Aorta (tissue), 5 donors: ENCODE results near the gene TBC1D22A. TPM values are rescaled to one million over a fixed set of nuclear protein-coding genes. Genes with fewer than 3 reads are reported as not detected.

Source experiments
- ATAC-seq: fragments of 200-7000 bp; cut with Tn5 transposase; one replicate; pipeline ENCODE4 v1.9.1; 2022; ENCODE audit warnings: moderate library complexity; ENCODE audit not compliant: low FRiP score
- DNase-seq, 2 donors: peaks; one replicate each; pipeline ENCODE4 v3.0.0-alpha.2; 2020
- H3K27ac ChIP-seq, 2 donors: one replicate each; pipeline ENCODE4 v1.5.1; 2013; ENCODE audit warnings: low read length in 2 of 2, mild to moderate bottlenecking in 2 of 2, moderate library complexity in 2 of 2, control low read depth in 1 of 2, inconsistent platforms in 1 of 2, low read depth in 1 of 2
- H3K27me3 ChIP-seq, 2 donors: one replicate each; pipeline ENCODE4 v1.6.1; 2013; ENCODE audit warnings: control low read depth in 1 of 2, low read length in 1 of 2, mild to moderate bottlenecking in 1 of 2, moderate library complexity in 1 of 2; ENCODE audit not compliant: insufficient read depth in 2 of 2, control insufficient read depth in 1 of 2
- H3K36me3 ChIP-seq, 2 donors: one replicate each; pipeline ENCODE4 v1.6.1; 2013; ENCODE audit warnings: control low read depth in 1 of 2, low read length in 1 of 2, mild to moderate bottlenecking in 1 of 2; ENCODE audit not compliant: insufficient read depth in 2 of 2, control insufficient read depth in 1 of 2
- H3K4me1 ChIP-seq, 2 donors: one replicate each; pipeline ENCODE4 v1.6.1; 2013; ENCODE audit warnings: low read length in 2 of 2, control low read depth in 1 of 2, mild to moderate bottlenecking in 1 of 2, moderate library complexity in 1 of 2; ENCODE audit not compliant: insufficient read depth in 2 of 2, control insufficient read depth in 1 of 2
- H3K4me3 ChIP-seq, 2 donors: one replicate each; pipeline ENCODE4 v1.5.1; 2013; ENCODE audit warnings: low read length in 2 of 2, control low read depth in 1 of 2, mild to moderate bottlenecking in 1 of 2
- H3K9me3 ChIP-seq: one replicate; pipeline ENCODE4 v1.6.1; 2013; ENCODE audit warnings: mild to moderate bottlenecking, low read length; ENCODE audit not compliant: control insufficient read depth
- WGBS, 2 donors: extraction: QIAGEN DNeasy Blood & Tissue Kit; methylation state at CpG; one replicate each; pipeline ENCODE4 v1.1.7; 2013; 5-methylcytosine and 5-hydroxymethylcytosine counted together
- intact Hi-C, 2 donors: fragments of 100-400 bp; cut with DNase I; formaldehyde crosslinking; loops; one replicate each; pipeline versions ENCODE4 v1.14.2 to v1.15.0; 2022
- polyA plus RNA-seq, 2 donors: library from polyadenylated mRNA; stranded (reverse); fragments of 200-250 nt; gene quantifications; one replicate each; pipeline ENCODE4 v1.2.3, GENCODE V29; 2013
- total RNA-seq, 2 donors: library from RNA; stranded (reverse); fragmentation: NEBNext Ultra II Directional; extraction: Animal tissue kit (Norgen Biotek cat#: 25700); gene quantifications; one replicate each; pipeline ENCODE4 v1.2.1, GENCODE V29; 2021
- donor health status: healthy with polysubstance abuse.
- donor health status: Bipolar disorder and iron deficiency.
- donor health status: DM: no; HTN: no; CAD: no.
- donor health status: DM: no; HTN: no; CAD: no.
- donor health status: DM: yes; HTN: yes; CAD: no.

The TBC1D22A gene
- total and polyA plus RNA-seq, 4 donors, result 10.8 to 37.1 (median 17.9) TPM

DNA sequence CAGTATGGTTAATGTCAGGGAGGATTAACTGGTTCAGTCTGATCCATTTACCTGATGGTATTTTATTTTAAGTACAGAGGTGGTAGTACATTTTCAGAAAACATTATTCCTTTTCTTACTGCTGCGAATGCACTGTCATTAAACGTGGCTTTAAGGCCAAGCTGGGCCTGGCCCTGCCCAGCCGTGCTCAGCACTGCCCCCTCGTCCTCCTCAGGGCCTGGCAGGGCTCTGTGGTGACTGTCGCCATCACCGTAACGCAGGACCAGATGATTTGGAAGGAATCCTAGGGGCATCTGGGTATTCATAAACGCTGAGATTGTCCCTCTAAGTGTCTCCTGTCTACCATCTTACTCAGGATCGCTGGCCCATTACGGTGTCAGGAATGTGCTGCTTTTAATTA, 302.0 kb downstream of the TBC1D22A start:
- H3K36me3 ChIP-seq, result peaks cover 0 to 4% of the 10 kb centered on the region in 2 donors
- H3K4me3 ChIP-seq, result no peak overlapping the region
- no peaks in the 10 kb centered on the region for H3K27me3 ChIP-seq
- H3K4me1 ChIP-seq, result no peaks in the 10 kb centered on the region
- intact Hi-C loops, result no loop called here
- H3K9me3 ChIP-seq, result peaks cover 1% of the 10 kb centered on the region
- ATAC-seq (no peak), DNase-seq (no peak)
- H3K27ac ChIP-seq, result no peak overlapping the region
- WGBS, 2 donors, result 60 to 90% methylated on average over 10 of the region's 10 CpGs

DNA sequence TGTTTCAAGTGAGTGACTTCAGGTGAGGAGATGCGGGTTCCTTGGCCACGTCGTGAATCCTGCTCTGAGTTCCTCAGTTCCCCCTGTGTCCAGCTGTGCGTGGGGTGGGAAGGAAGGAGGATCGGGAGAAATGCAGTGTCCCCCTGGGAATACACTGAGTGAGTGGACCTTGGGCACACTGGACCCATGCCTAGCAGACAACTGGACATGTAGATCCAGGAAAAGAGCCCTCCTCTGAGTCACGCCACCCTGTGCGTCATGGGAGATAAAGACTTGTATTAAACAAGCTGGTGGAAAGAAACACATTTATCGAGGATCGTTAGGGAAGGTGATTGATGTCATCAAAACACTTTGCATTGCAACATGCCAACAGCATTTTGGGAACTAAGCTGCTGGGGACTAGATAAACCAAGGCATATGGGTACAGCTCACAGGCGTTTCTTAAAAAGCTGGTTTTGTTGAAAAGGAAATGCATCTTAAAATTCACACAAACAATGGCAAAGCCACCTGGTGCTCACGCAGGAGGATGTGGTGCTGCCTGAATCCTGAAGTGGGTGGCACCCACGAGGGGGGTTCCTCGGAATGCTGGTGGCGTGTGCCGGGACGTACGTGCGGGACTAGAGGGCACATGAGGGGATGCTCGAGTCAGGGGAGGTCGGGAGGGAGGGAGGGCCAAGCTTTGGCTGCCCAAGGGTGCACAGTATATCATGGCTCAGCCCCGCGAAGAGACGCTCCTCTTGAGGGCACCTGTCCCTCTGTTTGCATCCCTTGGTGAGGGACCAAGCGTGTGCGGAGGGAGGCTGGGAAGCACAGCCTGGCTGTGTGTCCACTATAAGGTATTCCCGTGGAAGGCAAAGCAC, 303.5 kb downstream of the TBC1D22A start:
- WGBS, 2 donors, result 85 to 92% methylated on average over 26 of the region's 26 CpGs
- no peak overlapping the region for H3K27ac ChIP-seq
- H3K36me3 ChIP-seq, result peaks cover 0 to 4% of the 10 kb centered on the region in 2 donors
- intact Hi-C loops, result no loop called here
- H3K4me3 ChIP-seq, result no peak overlapping the region
- no peaks in the 10 kb centered on the region for H3K4me1 ChIP-seq
- DNase-seq, result peak in 1 of 2 donors; percentile 60
- no peak for ATAC-seq
- H3K27me3 ChIP-seq, result no peaks in the 10 kb centered on the region
- H3K9me3 ChIP-seq, result peaks cover 1% of the 10 kb centered on the region

DNA sequence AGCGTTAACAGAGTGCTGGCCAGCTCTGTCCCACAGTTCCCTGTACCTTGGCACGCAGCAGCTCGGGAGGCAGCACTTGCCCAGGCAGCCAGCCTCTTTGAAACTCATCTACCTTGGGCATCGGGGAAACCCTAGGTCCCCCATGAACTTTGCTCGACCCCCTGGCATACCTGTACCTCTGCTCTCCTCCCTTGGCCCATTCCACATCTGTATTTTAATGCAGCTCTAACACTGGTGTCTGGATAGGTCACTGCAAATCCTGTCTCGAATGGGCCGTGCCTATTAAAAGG, 304.1 kb downstream of the TBC1D22A start:
- ATAC-seq (no peak), DNase-seq (peak in 1 of 2 donors; percentile 61)
- Histone ChIP-seq H3K27ac (no peak overlapping the region), H3K27me3 (no peaks in the 10 kb centered on the region), H3K36me3 (peaks cover 0 to 2% of the 10 kb centered on the region in 2 donors), H3K4me1 (no peaks in the 10 kb centered on the region), H3K9me3 (peaks cover 1% of the 10 kb centered on the region), H3K4me3 (no peak overlapping the region)
- intact Hi-C loops, result no loop called here
- WGBS, 2 donors, result 95% methylated on average over 7 of the region's 7 CpGs

DNA sequence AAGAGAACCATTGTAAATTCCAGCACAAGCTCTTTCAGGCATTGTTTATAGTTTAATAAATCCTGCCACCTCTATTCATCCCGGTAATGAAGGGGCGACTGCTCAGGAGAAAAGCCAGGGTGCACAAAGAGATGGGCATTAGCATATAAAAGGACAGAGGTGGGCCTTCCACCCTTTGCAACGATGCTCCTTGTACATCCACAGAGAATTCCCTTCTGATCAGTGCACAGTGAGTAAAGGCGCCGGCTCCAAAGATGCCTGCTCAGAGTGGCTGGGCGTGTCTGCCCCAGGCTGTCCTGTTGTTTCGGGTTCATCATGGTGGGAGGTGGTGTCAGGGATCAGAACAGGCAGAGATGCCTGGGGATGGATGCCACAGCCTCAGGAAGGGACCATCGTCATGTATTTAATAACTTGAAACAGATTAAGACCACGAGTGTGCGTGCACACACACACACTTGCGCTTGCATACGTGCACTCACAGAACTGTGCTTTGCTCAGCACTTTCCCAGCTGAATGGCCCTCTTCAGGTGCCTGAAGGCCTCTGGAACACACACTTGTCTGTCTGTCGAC, 305.0 kb downstream of the TBC1D22A start:
- H3K4me1 ChIP-seq, result no peaks in the 10 kb centered on the region
- ATAC-seq (no peak), DNase-seq (no peak)
- intact Hi-C loops, result no loop called here
- no peaks in the 10 kb centered on the region for H3K27me3 ChIP-seq
- H3K9me3 ChIP-seq, result peaks cover 1% of the 10 kb centered on the region
- 91 to 92% methylated on average over 13 of the region's 13 CpGs for WGBS, 2 donors
- H3K36me3 ChIP-seq, result peaks cover 0 to 2% of the 10 kb centered on the region in 2 donors
- H3K4me3 ChIP-seq, result no peak overlapping the region
- no peak overlapping the region for H3K27ac ChIP-seq

DNA sequence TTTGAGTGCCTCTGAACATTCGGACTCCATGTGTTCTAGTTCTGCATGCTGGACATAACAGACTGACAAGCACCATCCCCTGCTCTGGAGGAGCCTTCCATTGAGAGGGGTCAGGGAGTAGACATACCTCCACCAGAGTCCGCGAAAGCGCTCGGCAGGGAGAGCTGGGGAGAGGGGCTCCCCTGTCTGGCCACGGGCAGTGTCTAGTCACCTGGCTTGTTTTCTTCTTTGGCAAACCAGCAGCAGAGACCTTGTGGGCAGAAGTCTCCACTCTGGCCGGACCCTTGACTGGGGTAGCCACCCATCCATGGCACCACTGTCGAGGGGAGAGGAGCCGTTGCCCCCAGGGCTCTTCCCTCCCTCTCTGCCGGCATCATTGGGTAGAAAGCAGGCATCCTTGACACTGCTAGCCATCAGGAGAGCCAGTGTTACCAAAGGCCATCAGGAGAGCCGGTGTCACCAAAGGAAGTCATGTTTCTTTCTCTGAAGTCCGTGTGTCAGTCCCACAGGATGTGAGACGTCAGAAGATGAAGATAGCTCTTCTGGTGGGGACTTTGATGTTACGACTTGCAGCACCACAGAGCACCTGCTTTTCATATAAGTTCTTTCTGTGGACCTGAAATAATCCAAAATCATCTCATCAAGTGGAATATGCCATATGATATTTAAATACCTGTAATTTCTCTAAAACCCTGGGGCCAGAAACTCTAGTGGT, 305.6 kb downstream of the TBC1D22A start:
- Histone ChIP-seq H3K27ac (no peak overlapping the region), H3K9me3 (peaks cover 1% of the 10 kb centered on the region), H3K4me1 (no peaks in the 10 kb centered on the region), H3K36me3 (peaks cover 0 to 2% of the 10 kb centered on the region in 2 donors), H3K4me3 (no peak overlapping the region), H3K27me3 (no peaks in the 10 kb centered on the region)
- DNase-seq (peak in 1 of 2 donors; percentile 62), ATAC-seq (no peak)
- WGBS, 2 donors, result 91 to 92% methylated on average over 14 of the region's 14 CpGs
- intact Hi-C loops, result no loop called here

DNA sequence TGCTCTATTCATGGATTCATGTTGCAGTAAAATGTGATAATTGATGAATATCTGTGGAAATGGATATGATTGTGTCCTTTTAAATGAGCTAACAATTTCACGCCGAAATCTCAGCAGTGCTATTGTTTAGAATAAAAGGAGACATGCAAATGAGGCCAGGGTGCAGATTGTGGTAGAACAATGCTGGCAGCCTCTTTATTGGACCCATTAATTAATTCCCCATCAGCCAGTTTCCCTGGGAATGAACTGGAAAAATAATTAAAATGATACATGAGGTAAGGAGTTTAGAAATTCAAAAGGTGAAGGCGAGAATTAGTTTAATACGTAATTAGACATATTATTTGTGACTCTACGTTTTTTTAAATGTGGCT, 306.2 kb downstream of the TBC1D22A start:
- WGBS, 2 donors, result 96% methylated on average over 5 of the region's 5 CpGs
- ATAC-seq (no peak), DNase-seq (no peak)
- Histone ChIP-seq H3K9me3 (peaks cover 1% of the 10 kb centered on the region), H3K4me1 (no peaks in the 10 kb centered on the region), H3K27ac (no peak overlapping the region), H3K4me3 (no peak overlapping the region), H3K27me3 (no peaks in the 10 kb centered on the region), H3K36me3 (peaks cover 0 to under 1% of the 10 kb centered on the region in 2 donors)
- intact Hi-C loops, result no loop called here

DNA sequence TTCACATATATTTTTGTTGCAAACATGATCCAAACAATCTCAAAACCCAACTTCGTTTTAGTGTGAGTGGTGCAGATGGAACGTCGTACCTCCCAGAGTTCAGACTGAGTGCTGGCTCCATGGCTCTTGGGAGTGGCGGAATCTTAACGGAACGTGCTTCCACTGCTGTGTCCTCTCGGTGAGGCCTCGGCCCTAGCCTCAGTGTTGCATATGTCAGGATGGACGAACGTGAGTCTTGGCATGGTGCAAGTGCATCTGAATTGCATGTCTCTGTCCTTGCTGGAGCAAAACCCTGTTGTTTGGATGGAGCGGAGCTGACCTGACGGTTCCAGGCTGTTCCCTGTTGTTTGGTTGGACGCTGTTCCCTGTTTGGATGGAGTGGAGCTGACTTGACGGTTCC, 306.8 kb downstream of the TBC1D22A start:
- Histone ChIP-seq H3K27me3 (no peaks in the 10 kb centered on the region), H3K36me3 (peaks cover 0 to 1% of the 10 kb centered on the region in 2 donors), H3K27ac (no peak overlapping the region), H3K9me3 (peaks cover 2% of the 10 kb centered on the region), H3K4me3 (no peak overlapping the region), H3K4me1 (no peaks in the 10 kb centered on the region)
- intact Hi-C loops, result no loop called here
- 95 to 96% methylated on average over 14 of the region's 14 CpGs for WGBS, 2 donors
- ATAC-seq (no peak), DNase-seq (no peak)

DNA sequence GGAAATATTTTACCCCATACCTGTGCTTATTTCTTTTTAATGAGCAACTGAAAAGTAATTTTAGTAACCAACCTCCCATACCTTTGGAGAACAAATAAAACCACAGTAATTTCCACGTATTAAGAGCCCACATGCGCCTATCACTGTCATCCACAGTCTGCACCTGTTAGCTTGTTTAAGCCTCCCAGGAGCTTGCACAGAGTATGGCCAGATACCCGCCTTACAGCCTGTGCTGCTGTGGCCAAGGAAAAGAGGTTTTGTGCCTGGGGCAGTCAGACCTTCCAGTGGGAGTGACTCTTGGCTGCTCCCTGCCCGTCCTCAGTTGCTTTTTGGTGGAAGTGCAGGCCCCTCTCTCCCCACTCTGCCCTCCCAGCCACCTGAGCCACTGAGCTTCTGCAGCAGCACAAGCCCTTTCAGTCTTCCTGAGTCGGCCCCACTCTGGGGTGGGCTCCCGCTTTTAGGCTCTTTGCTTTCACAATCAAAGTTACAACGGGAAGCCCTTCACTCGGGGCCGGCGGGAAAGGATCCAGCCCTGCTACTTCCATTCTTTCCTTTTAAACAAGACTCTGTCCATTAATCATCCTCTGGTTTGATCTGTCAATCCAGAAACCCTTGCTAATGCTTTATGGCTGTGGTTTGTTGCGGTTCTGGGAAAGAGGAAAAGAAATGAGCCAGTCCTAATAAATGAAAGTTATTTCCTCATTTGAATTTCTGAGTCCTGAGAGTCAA, 308.8 kb downstream of the TBC1D22A start:
- no peaks in the 10 kb centered on the region for H3K27me3 ChIP-seq
- WGBS, 2 donors, result 55 to 62% methylated on average over 11 of the region's 11 CpGs
- H3K4me1 ChIP-seq, result no peaks in the 10 kb centered on the region
- DNase-seq (no peak), ATAC-seq (no peak)
- H3K36me3 ChIP-seq, result peaks cover 0 to 3% of the 10 kb centered on the region in 2 donors
- intact Hi-C loops, result no loop called here
- peaks cover 8% of the 10 kb centered on the region for H3K9me3 ChIP-seq
- H3K27ac ChIP-seq, result no peak overlapping the region
- H3K4me3 ChIP-seq, result no peak overlapping the region
